Measurements from ENCODE around the gene SF3B6.
"Not testable (repeated sequence)": the region's sequence is repeated elsewhere in the genome, so short reads cannot be mapped to it uniquely, and the experiment has no call there.

Gene SF3B6

GRCh38 chr2:24049485-24050021 lies 26.6 kb downstream of the SF3B6 start, which contains the start of gene FKBP1B:
FKBP1B (plus strand) TSS chr2:24049741; CDS start chr2:24049850, 109 bp downstream.
- DNase-seq = peak in 1 of 2 experiments; percentile 54

- DNase-seq = peak in 1 of 2 experiments; percentile 33
These were observed 27.2 kb downstream of the SF3B6 start for GRCh38 chr2:24048769-24049484.

- DNase-seq = peak in 1 of 2 experiments; percentile 42
These were observed 28.5 kb downstream of the SF3B6 start for GRCh38 chr2:24047703-24048033.

- DNase-seq = peak; percentile 96
These were observed 29.0 kb downstream of the SF3B6 start, which contains the start of gene WDCP for GRCh38 chr2:24046930-24047702. WDCP (minus strand) TSS chr2:24047391; CDS start chr2:24039494, 7,897 bp downstream.

GRCh38 chr2:24046599-24046929 lies 29.6 kb downstream of the SF3B6 start:
- no peak for DNase-seq

GRCh38 chr2:24045511-24046508 lies 30.3 kb downstream of the SF3B6 start:
- no peak for DNase-seq

- DNase-seq = not testable (repeated sequence)
These were observed 33.0 kb downstream of the SF3B6 start for GRCh38 chr2:24043133-24043532.

GRCh38 chr2:24040511-24040910 lies 35.6 kb downstream of the SF3B6 start:
- no peak for DNase-seq

- DNase-seq = no peak
These were observed 37.2 kb downstream of the SF3B6 start for GRCh38 chr2:24038786-24039499.

- no peak for DNase-seq
These were observed 49.9 kb downstream of the SF3B6 start for GRCh38 chr2:24026233-24026632.

GRCh38 chr2:24024996-24025663 lies 51.0 kb downstream of the SF3B6 start:
- no peak for DNase-seq

GRCh38 chr2:24024018-24024417 lies 52.1 kb downstream of the SF3B6 start:
- DNase-seq = no peak

GRCh38 chr2:24022975-24023575 lies 53.1 kb downstream of the SF3B6 start:
- no peak for DNase-seq

GRCh38 chr2:24022324-24022974 lies 53.7 kb downstream of the SF3B6 start:
- DNase-seq = no peak

GRCh38 chr2:24021122-24021998 lies 54.8 kb downstream of the SF3B6 start:
- no peak for DNase-seq

- no peak for DNase-seq
These were observed 55.9 kb downstream of the SF3B6 start for GRCh38 chr2:24020244-24020643.

- DNase-seq = no peak
These were observed 56.4 kb downstream of the SF3B6 start for GRCh38 chr2:24019729-24020128.

- no peak for DNase-seq
These were observed 57.9 kb downstream of the SF3B6 start for GRCh38 chr2:24018241-24018640.

- DNase-seq = no peak
These were observed 58.4 kb downstream of the SF3B6 start for GRCh38 chr2:24017711-24018110.

All from NCI-H446 (cell line).